ENCODE results near the gene BTN1A1. TPM values are rescaled to one million over a fixed set of nuclear protein-coding genes. Genes with fewer than 3 reads are reported as not detected.
A peak's percentile ranks its signal among the peaks of the same experiment; 100 is the strongest.

Gene BTN1A1
- total and polyA plus RNA-seq, 2 donors (not counting 1 experiment from before 2014, with no cell fraction given), result not detected

GRCh38 chr6:26475823-26476729, 24.0 kb upstream of the BTN1A1 start:
- H4K20me1 ChIP-seq (ENCODE audit: control insufficient read depth, extremely low read depth, insufficient read depth, low read length), result no peaks in the 10 kb centered on the region
- H3K4me1 ChIP-seq (ENCODE audit: control insufficient read depth, extremely low read depth, insufficient read depth, low read length), result peaks cover 7% of the 10 kb centered on the region
- no peaks in the 10 kb centered on the region for H3K27me3 ChIP-seq (ENCODE audit: control insufficient read depth, insufficient read depth, low read length)
- TF ChIP-seq EZH2 (IDR thresholded peaks at IDR 0.05; ENCODE audit: low read length, missing control alignments) (no peak), CTCF (conservative IDR thresholded peaks at IDR 0.05 in 1 of 2, IDR thresholded peaks at IDR 0.05 in 1 of 2; ENCODE audit: low read depth in 1 of 2, low read length in 2 of 2) (no peak)
- DNase-seq (ENCODE audit: low read depth in 2 of 2), result peak in 1 of 2 donors; percentile 9
- no peak overlapping the region for H3K4me2 ChIP-seq (ENCODE audit: extremely low read depth, insufficient read depth, low read length)
- no peak overlapping the region for H3K9ac ChIP-seq (ENCODE audit: insufficient read depth, low read length)
- no peaks in the 10 kb centered on the region for H3K9me3 ChIP-seq (ENCODE audit: control insufficient read depth, insufficient read depth, low read depth, low read length)
- H2AFZ ChIP-seq (ENCODE audit: low read length), result no peak overlapping the region
- no peaks in the 10 kb centered on the region for H3K79me2 ChIP-seq (ENCODE audit: control insufficient read depth, insufficient read depth, low read length)
- H3K4me3 ChIP-seq (replicated peaks in 1 of 4; ENCODE audit: control extremely low read depth in 1 of 4, insufficient read depth in 1 of 4, low read depth in 3 of 4, low read length in 4 of 4), result no peak overlapping the region
- no peak overlapping the region for H3K27ac ChIP-seq (ENCODE audit: insufficient read depth, low read length)
- no peaks in the 10 kb centered on the region for H3K36me3 ChIP-seq (ENCODE audit: control insufficient read depth, insufficient read depth, low read length)

DNA sequence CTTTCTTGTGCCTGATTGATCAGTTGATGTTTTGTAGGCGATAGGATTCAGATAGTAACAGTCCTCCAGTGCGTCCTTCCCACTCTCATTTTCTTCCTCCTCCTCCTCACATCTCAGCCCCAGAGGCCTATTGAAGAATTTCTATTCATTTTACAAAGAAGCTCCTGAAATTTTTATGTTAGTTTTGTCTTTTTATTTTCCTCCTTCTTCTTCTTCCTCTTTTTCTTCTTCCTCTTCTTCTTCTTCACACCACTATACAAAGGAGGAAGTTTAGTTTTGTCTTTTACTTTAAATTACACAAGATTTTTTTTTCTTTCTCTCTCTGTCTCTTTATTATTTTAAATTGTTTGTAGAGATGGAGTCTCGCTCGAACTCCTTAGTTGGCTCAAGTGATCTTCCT, 23.2 kb upstream of the BTN1A1 start:
- Histone ChIP-seq H3K9ac (ENCODE audit: insufficient read depth, low read length) (no peak overlapping the region), H3K27ac (ENCODE audit: insufficient read depth, low read length) (no peak overlapping the region), H3K4me2 (ENCODE audit: extremely low read depth, insufficient read depth, low read length) (no peak overlapping the region), H2AFZ (ENCODE audit: low read length) (no peak overlapping the region), H3K79me2 (ENCODE audit: control insufficient read depth, insufficient read depth, low read length) (no peaks in the 10 kb centered on the region), H3K9me3 (ENCODE audit: control insufficient read depth, insufficient read depth, low read depth, low read length) (no peaks in the 10 kb centered on the region), H3K27me3 (ENCODE audit: control insufficient read depth, insufficient read depth, low read length) (no peaks in the 10 kb centered on the region), H3K4me1 (ENCODE audit: control insufficient read depth, extremely low read depth, insufficient read depth, low read length) (peaks cover 7% of the 10 kb centered on the region), H3K36me3 (ENCODE audit: control insufficient read depth, insufficient read depth, low read length) (no peaks in the 10 kb centered on the region), H3K4me3 (replicated peaks in 1 of 4; ENCODE audit: control extremely low read depth in 1 of 4, insufficient read depth in 1 of 4, low read depth in 3 of 4, low read length in 4 of 4) (no peak overlapping the region), H4K20me1 (ENCODE audit: control insufficient read depth, extremely low read depth, insufficient read depth, low read length) (no peaks in the 10 kb centered on the region)
- DNase-seq (ENCODE audit: low read depth in 2 of 2), result no peak
- TF ChIP-seq EZH2 (IDR thresholded peaks at IDR 0.05; ENCODE audit: low read length, missing control alignments) (no peak), CTCF (conservative IDR thresholded peaks at IDR 0.05 in 1 of 2, IDR thresholded peaks at IDR 0.05 in 1 of 2; ENCODE audit: low read depth in 1 of 2, low read length in 2 of 2) (no peak)

DNA sequence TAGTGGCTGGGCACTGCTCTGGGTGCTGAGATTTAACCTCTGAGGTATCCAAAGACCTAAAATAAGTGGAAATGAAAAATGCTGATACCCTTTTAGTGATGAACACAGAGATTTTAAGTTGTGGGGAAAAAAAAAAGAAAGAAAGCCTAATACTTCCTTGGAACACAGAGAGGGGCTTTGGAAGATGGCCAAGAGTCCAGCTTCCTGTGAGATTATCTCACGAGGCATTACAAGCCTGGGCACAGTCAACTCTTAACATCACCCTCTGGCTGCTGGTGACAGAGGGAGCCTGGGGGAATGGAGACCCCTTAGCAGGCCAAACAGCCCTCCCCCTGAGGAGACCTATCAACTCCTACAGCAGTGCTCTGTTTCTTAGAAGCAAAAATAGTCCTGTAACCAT, 22.7 kb upstream of the BTN1A1 start:
- no peak overlapping the region for H3K27ac ChIP-seq (ENCODE audit: insufficient read depth, low read length)
- H3K4me3 ChIP-seq (replicated peaks in 1 of 4; ENCODE audit: control extremely low read depth in 1 of 4, insufficient read depth in 1 of 4, low read depth in 3 of 4, low read length in 4 of 4), result no peak overlapping the region
- no peak overlapping the region for H2AFZ ChIP-seq (ENCODE audit: low read length)
- H3K79me2 ChIP-seq (ENCODE audit: control insufficient read depth, insufficient read depth, low read length), result no peaks in the 10 kb centered on the region
- no peak overlapping the region for H3K4me2 ChIP-seq (ENCODE audit: extremely low read depth, insufficient read depth, low read length)
- no peaks in the 10 kb centered on the region for H3K9me3 ChIP-seq (ENCODE audit: control insufficient read depth, insufficient read depth, low read depth, low read length)
- TF ChIP-seq CTCF (conservative IDR thresholded peaks at IDR 0.05 in 1 of 2, IDR thresholded peaks at IDR 0.05 in 1 of 2; ENCODE audit: low read depth in 1 of 2, low read length in 2 of 2), result no peak
- no peak for TF ChIP-seq EZH2 (IDR thresholded peaks at IDR 0.05; ENCODE audit: low read length, missing control alignments)
- H4K20me1 ChIP-seq (ENCODE audit: control insufficient read depth, extremely low read depth, insufficient read depth, low read length), result no peaks in the 10 kb centered on the region
- no peak for DNase-seq (ENCODE audit: low read depth in 2 of 2)
- no peaks in the 10 kb centered on the region for H3K27me3 ChIP-seq (ENCODE audit: control insufficient read depth, insufficient read depth, low read length)
- peaks cover 7% of the 10 kb centered on the region for H3K4me1 ChIP-seq (ENCODE audit: control insufficient read depth, extremely low read depth, insufficient read depth, low read length)
- H3K9ac ChIP-seq (ENCODE audit: insufficient read depth, low read length), result no peak overlapping the region
- no peaks in the 10 kb centered on the region for H3K36me3 ChIP-seq (ENCODE audit: control insufficient read depth, insufficient read depth, low read length)
